GM19468 (cell line): ENCODE measurements around the gene ZNF70.
"Not testable (repeated sequence)": the region's sequence is repeated elsewhere in the genome, so short reads cannot be mapped to it uniquely, and the experiment has no call there.

Source experiments
- ATAC-seq: cut with Tn5 transposase; IDR thresholded peaks from one replicate; pipeline ENCODE4 v1.9.1; 2021; ENCODE audit warnings: mild to moderate bottlenecking, moderate library complexity, moderate number of reproducible peaks; ENCODE audit not compliant: unreplicated experiment; ENCODE audit errors: extremely low read depth

ZNF70 gene

GRCh38 chr22:23762842-23763578 lies 12.1 kb upstream of the ZNF70 start, which contains the start of gene C22orf15:
C22orf15 (plus strand) TSS chr22:23762990; CDS start chr22:23763307, 317 bp downstream.
- no peak for ATAC-seq

- ATAC-seq, result no peak
Measured at GRCh38 chr22:23760056-23760455, 9.1 kb upstream of the ZNF70 start.

DNA sequence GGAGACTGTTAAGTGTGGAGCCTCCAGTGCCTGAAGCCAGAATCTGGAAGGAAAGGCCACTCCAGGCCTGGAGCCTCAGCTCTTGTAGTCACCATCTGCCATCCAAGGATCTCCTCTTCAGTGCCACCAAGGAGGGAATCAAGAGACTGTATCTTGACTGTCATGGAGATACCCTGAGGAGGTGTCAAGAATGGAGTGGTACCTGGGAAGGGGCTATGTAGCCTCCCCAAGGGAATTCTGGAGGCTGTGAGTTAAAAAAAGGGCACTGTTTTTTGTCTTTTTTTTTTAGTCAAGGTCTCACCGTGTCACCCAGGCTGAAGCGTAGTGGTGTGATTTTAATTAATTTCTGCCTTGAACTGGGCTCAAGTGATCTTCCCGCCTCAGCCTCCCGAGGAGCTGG lies 8.7 kb upstream of the ZNF70 start:
- ATAC-seq, result no peak

DNA sequence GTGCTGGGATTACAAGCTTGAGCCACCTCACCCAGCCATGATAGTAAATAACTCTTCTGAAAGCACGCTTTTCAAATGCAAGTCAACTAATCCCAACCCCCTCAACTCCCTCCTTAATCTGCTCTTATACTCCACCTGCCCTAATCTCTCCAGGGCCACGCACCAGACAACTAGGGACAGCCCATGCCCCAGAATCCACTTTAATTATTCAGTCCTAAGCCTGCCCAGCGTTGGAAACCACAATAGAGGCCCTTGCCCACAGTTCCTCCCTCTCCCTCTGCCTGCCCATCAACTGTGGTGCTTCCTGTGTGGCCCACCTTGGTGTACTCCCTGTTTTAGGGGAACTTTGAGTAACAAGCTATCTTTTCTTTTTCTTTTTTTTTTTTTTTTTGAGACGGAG lies 6.0 kb upstream of the ZNF70 start:
- ATAC-seq, result no peak

DNA sequence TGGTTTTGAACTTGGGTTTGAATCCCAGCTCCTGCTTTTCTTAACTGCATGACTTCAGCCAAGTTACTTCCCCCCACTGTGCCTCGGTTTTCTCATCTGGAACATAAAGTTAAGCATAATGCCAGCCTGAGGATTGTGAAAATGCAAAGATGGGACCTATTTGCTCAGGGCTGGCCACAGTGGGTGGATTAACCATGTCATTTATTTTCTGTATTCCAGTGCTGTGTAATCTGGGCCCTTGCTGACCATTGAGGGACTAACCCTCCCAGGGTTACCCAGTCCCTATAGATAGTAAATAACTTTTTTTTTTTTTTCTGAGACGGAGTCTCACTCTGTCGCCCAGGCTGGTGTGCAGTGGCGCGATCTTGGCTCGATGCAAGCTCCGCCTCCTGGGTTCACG lies 4.8 kb upstream of the ZNF70 start:
- no peak for ATAC-seq

DNA sequence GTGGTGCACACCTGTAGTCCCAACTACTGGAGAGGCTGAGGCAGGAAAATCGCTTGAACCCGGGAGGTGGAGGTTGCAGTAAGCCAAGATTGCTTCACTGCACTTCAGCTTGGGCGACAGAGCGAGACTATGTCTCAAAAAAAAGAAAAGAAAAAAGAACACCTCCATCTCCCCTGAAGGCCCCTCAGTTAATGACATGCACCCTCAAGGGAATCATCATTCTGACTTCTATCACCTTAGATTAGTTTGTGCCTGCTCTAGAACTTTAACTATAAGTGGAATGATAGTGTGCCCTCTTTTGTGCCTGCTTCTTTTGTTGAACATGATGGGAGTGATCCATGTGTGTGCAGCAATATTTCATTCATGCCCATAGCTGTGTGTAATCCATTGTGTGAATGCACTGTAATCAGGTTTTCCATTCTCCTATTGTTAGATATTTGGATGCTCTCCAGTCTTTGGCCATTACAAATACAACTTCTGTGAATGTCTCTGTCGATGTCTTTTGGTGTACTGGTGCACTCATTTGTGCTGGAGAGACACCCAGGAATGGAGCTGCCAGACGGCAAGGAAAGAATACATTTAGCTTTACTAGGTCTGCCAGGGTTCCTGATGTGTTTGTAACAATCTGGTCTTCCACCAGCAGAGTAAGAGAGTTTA lies 4.2 kb upstream of the ZNF70 start:
- ATAC-seq, result no peak

DNA sequence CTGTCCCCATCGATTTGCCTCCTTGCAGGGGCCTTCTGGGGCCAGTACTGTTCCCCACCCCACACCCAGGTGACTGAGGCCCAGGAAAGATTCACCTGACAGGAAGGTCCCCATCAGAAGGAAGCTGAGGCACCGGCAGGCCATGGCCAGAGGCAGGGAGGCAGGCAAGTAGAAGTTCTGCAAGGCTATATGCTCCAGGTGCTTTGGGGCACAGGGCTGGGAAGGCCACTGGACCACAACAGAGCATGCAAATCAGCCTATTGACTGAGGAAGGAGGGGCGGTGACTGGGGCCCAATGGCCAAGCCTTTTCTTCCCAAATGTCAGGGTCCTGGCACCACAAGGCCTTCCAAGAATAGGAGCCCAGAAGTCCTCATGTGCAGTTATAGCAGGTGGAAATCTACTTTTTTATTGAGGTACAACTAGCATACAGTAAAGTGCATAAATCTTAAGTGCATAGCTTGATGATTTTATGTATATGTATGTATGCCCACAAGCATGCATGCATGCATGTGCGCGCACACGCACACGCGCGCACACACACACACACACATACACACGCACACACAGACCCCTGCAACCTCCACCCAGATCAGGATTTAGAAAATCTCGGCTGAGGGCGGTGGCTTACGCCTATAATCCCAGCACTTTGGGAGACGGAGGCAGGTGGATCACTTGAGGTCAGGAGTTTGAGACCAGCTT lies 3.5 kb upstream of the ZNF70 start, which contains the start of gene VPREB3:
Gene VPREB3, minus strand, starts transcription at position 206 of the 700 bp plus-strand sequence. Its CDS starts 62 bp downstream, at position 144.
- no peak for ATAC-seq

GRCh38 chr22:23753385-23753784 lies 2.5 kb upstream of the ZNF70 start:
- ATAC-seq, result no peak

DNA sequence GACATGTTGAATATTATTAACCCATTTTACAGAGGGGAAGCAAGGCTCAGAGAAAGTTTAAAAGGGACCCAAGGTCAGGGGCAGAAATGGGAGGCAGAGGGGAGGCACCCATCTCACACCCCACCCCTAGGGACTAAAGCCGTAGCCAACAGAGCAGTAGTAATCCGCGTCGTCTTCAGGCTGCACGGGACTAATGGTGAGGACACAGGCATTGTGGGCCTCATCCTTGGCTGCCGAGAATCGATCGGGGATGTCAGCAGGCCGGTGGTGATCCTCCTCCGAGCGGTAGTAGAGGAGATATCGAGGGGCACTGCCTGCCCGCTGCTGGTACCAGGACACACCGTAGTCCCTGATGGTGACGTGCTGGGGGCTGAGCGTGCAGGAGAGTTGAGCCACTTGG lies 1.8 kb upstream of the ZNF70 start:
- ATAC-seq, result no peak

- no peak for ATAC-seq
Measured at GRCh38 chr22:23752090-23752691, 1.3 kb upstream of the ZNF70 start.

DNA sequence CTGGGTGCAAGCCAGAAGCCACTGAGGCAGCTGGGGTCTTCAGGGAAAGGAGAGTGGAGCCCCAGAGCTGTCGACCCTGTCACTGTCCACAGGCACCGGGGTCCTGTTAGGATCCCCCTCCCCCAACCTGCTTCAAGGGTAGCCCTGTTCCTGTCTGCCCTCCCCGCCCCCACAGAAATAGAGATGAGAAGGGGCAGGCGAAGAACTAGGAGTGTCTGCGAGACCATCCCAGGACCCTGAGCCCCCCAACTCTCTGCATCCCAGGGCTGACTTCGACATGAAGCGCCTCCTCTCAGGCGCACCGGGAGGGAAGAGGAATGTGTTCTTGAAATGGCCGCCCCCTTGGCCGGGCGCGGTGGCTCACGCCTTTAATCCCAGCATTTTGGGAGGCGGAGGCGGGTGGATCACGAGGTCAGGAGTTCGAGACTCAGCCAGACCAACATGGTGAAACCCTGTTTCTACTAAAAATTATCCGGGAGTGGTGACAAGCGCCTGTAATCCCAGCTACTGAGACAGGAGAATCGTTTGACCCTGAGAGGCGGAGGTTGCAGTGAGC lies 607 bp upstream of the ZNF70 start:
- ATAC-seq, result no peak

- ATAC-seq, result no peak
Measured at GRCh38 chr22:23750367-23750713, 572 bp downstream of the ZNF70 start.

DNA sequence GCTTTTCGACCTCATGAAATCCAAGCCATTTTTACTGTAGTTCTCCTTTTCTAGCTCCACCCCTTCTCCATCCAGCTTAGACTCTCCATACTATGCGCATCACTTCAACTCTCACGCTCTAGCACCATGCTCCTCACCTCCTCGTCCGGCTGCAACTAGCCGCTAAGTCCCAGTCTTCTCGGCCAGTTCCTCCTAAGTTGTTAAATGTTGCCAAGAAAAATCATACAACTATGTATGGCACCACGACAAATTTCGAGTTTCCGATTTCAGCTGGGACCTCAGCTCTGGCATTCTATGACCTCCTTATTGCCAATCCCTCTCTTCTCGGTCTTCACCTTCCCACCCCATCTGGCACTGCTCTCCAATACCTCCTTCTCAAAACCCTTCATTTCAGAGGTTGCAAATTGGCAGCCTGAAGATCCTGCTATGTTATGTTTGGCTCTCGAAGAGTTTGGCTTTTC lies 1.0 kb downstream of the ZNF70 start:
- ATAC-seq, result no peak

- ATAC-seq, result no peak
Measured at GRCh38 chr22:23745791-23746190, 5.1 kb downstream of the ZNF70 start.

- no peak for ATAC-seq
Measured at GRCh38 chr22:23744485-23744884, 6.4 kb downstream of the ZNF70 start.

DNA sequence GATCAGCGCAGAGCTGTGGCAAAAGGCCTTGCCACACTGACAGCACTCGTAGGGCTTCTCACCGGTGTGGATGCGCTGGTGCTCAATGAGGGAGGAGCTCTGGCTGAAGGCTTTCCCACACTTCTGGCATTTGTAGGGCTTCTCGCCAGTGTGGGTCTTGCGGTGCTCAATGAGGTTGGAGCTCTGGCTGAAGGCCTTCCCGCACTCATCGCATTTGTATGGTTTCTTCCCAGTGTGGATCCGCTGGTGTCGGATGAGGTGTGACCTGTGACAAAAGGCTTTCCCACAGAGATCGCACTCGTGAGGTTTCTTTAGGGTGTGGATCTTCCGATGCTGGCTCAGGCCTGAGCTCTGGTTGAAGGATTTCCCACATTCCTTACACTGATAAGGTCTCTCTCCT lies 6.9 kb downstream of the ZNF70 start:
- ATAC-seq, result no peak

GRCh38 chr22:23743303-23743705 lies 7.6 kb downstream of the ZNF70 start:
- ATAC-seq, result no peak

DNA sequence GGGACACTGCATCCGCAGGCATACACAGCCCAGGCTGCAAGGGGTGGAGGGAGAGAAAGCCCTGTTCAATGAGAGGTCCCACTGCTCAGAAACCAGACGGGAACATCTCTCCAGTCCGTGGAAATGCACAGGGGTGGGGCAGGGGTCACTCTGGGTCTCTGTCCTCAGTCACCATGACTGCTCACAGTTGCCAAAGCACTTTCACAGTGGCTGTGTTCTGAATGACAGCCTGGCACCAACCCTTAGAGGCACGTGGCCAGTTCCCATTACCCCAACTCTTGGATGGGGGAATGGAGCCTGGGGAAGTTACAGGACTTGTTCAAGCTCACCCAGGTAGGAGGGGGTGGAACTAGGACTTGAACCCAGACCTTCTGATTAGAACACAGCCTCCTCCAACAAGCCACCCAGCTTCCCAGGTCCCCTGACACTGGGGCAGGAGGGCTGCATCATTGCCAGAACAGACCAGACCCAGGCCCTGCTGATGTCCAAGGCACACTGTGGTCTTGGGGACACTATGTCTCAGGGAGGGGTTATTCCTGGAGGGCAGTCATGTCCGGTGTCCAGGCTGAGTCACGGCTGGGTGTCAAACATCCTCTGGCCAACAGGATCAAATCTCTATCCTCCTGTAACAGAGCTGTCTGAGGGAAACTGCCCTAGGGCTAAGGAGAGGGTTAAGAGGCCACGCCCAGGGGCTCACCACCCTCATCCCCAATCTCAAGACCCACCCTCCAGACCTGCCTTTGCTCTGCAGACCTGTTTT lies 8.2 kb downstream of the ZNF70 start:
- ATAC-seq, result no peak

GRCh38 chr22:23737696-23738095 lies 13.2 kb downstream of the ZNF70 start:
- no peak for ATAC-seq

DNA sequence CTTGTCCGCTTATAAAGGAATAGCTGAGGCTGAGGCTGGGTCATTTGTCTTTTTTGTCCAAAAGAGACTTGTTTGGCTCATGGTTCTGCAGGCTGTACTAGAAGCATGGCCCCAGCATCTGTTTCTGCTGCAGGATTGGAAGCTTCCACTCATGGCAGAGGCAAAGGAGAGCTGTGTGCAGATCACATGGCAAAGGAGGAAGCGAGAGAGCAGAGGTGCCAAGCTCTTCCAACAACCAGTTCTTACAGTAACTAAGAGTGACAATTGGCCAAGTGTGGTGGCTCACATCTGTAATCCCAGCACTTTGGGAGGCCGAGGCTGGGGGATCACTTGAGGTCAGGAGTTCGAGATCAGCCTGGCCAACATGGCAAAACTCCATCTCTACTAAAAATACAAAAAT lies 22.8 kb downstream of the ZNF70 start:
- not testable (repeated sequence) for ATAC-seq
